GM12864 (cell line): ENCODE measurements around the gene GPR176.

Experiments
- DNase-seq: peaks from one replicate; pipeline ENCODE4 v3.0.0-alpha.2; 2011; ENCODE audit warnings: low read depth
- H3K4me3 ChIP-seq: 2 replicates; pipeline ENCODE4 v1.5.1; 2011; ENCODE audit warnings: mild to moderate bottlenecking, low read depth, low read length, control low read depth
- TF ChIP-seq, protein P1 (sequence below): IDR thresholded peaks from 2 replicates; pipeline ENCODE4 v1.5.1; 2011; ENCODE audit warnings: low read depth, mild to moderate bottlenecking, moderate library complexity, low read length, control low read depth, inconsistent platforms; ENCODE audit errors: missing control alignments

Gene GPR176

DNA sequence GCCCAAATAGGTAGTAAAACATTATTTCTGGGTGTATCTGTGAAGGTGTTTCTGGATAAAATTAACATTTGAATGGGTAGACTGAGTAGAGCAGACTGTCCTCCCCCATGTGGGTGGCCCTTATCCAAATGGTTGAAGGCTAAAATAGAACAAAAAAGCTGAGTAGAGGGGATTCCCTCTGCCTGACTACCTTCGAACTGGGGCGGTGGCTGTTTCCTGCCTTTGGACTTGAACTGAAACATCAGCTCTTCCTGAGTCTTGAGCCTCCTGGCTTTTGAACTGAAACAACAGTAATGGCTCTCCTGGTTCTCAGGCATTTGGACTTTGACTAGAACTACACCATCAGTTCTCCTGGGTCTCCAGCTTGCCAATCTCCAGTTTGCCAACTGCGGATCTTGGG is 4.4 kb upstream of the GPR176 start:
- no peak overlapping the region for H3K4me3 ChIP-seq
- no peak for DNase-seq
- TF ChIP-seq, protein P1, sequence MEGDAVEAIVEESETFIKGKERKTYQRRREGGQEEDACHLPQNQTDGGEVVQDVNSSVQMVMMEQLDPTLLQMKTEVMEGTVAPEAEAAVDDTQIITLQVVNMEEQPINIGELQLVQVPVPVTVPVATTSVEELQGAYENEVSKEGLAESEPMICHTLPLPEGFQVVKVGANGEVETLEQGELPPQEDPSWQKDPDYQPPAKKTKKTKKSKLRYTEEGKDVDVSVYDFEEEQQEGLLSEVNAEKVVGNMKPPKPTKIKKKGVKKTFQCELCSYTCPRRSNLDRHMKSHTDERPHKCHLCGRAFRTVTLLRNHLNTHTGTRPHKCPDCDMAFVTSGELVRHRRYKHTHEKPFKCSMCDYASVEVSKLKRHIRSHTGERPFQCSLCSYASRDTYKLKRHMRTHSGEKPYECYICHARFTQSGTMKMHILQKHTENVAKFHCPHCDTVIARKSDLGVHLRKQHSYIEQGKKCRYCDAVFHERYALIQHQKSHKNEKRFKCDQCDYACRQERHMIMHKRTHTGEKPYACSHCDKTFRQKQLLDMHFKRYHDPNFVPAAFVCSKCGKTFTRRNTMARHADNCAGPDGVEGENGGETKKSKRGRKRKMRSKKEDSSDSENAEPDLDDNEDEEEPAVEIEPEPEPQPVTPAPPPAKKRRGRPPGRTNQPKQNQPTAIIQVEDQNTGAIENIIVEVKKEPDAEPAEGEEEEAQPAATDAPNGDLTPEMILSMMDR = no peak

DNA sequence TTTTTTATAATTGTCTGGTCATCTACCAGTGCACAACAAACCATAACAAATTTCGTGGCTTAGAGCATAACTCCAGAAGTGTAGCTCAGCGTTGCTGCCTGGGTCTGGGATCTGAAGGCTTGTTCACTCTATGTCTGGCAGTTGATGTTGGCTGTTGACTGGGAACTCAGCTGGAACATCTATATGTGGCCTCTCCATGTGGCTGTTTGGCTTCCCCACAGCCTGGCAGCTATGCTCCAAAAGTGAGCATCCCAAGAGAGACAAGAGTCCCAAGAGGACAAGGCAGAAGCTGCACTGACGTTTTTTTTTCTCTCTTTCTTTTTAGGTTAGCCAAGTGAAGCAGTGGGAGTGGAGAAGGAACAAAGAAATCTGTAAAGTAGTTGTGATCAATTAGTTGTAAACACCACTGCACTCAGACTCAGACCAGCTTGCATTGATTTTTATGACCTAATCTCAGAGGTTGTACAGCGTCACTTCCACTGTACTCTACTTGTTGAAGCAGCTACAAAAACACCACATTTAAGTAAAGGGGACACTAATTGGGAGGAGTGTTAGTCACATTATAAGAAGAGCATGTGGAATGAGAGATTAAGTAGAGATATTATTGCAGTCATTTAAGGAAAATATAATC is 2.5 kb upstream of the GPR176 start:
- H3K4me3 ChIP-seq = no peak overlapping the region
- TF ChIP-seq, protein P1 = no peak
- DNase-seq = no peak

DNA sequence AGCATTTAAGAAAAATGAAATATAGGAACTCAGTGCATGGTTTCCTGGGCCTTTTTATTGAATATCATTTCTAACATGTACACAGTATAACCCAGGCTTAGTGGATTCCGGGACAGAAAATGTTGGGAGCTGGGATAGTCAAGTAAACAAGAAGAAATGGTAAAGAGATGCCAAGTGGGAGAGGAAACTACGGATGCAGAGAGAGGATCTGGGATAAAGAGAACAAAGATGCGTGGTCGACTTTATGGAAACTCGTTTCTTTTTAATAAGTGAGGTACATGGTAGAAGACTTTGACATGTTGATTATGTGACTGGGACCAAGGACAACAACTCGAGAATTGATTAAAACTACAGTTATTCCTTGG is 1.2 kb upstream of the GPR176 start:
- DNase-seq = no peak
- peak overlapping the region; percentile 63 for H3K4me3 ChIP-seq

DNA sequence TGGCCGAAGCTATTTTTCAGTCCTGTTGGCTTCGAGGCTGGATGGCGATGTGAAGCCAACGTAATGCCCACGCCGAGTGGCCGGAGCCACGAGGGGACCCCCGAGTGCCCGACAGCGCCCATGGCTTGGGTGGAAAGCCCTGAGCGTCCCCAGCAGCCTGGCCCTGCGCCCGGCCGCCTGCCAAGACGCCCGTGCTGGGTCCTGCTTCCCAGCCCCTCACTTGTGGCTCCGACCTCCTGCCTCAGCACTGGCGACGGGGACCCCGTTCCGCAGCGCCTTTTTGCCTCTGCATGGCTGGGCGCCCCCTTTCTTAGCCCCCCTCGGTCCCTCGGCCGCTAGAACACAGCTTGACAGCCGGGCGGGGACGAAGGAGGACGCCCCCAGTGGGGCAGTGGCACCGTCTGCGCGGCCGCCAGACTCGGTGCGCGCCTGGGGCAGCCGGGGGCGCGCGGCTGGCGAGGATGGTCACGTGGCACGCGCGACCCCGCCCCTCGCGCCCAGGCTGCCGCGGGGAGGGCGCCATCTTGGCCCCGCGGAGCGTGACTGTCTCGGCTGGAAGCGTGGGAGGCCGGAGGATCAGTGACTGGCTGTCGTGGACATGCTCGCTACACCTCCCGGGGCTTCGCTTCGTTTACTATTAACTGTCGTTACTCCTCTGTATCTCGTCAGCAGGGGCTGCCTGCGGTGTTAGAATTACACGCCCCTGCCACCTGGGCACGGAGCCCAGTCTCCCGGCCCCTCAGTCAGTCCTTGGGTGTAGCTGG is 626 bp upstream of the GPR176 start:
- H3K4me3 ChIP-seq = peak overlapping the region; percentile 63
- TF ChIP-seq, protein P1 = no peak
- no peak for DNase-seq

More for the DNA sequence above, 1.2 kb upstream of the GPR176 start:
- TF ChIP-seq, protein P1 = no peak

DNA sequence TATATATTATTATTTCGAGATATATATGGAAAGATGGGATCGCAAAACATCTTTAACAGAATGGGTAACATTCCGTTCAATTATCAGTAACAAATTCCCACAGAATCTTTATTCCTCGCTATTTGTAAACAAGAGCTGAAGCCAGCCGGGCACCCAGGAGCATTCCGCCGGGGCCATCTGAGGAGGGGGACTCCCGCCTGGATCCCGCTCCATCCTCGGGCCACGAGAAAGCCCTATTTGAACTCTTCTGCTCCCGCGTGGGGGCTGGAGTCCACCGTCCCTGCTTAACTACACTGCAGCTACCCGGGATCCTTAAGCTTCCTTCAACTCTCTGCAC is 687 bp downstream of the GPR176 start:
- no peak for DNase-seq
- TF ChIP-seq, protein P1 = no peak
- no peak overlapping the region; the same call in none of the 2 replicates for H3K4me3 ChIP-seq

DNA sequence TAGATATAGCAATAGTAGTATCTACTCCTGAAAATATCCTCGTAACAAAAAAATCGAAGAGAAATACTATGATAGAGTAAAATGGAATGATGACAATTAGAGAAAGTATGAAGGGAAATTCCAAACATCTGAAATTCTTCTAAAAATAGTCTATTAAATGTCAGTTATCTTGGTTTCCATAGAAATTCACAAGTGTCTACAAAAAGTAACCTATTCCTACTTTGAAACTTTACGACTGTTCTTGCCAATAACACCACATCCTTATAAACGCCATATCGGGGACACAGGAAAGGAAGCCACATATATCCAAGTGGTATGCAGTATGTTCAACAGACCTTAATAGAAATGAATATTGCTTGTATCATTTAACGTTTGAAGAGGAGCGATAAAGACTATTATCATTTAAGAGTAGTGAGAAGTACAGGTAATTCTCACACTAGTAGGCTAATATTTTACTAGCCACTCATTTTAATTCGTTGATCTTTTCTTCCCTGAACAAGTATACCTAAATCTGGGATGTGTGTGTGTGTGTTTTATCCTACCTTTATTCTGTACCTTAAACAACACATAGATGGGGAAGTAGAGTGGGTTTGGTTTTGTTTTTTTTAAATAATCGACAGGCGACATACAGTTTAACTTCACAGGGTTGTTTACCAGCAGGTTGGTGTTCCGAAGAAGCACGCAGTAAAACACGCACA is 1.2 kb downstream of the GPR176 start:
- DNase-seq = no peak
- TF ChIP-seq, protein P1 = no peak
- H3K4me3 ChIP-seq = no peak overlapping the region
